Measurements from ENCODE around the gene OLFM1.

Gene OLFM1

DNA sequence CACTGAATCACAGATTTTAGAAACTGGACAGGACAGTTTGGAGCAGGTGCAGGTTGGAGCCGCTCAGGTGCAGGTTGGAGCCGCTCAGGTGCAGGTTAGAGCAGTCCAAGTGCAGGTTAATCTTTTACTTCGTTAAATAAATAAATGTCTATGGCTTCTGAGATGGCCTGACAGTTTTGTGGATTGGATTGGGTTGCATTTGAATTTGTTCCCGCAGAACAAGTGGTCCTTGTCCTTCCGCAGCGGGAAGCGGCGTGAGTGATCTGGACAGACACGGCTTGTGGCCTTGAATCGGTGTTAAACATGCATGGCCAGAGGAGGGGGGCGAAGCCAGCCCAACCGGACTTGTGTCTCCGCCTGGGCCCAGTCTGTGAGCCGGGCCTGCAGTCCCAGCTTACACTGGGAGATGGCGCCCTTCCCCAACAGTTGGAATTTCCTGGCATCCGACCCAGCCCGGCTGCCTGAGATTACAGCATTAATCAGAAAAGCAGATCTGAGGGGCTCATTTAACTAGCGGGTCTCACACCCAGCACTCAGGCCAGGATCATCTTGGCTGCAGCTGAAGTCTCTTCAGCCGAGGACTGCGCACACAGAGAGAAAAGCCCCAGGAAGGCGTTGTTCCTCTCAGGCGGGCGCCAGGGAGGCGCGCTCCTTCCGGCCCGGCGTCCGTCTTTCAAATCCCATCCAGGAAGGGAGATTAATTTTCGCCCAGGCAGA, 1.5 kb upstream of the OLFM1 start:
- TF ChIP-seq, protein P1, sequence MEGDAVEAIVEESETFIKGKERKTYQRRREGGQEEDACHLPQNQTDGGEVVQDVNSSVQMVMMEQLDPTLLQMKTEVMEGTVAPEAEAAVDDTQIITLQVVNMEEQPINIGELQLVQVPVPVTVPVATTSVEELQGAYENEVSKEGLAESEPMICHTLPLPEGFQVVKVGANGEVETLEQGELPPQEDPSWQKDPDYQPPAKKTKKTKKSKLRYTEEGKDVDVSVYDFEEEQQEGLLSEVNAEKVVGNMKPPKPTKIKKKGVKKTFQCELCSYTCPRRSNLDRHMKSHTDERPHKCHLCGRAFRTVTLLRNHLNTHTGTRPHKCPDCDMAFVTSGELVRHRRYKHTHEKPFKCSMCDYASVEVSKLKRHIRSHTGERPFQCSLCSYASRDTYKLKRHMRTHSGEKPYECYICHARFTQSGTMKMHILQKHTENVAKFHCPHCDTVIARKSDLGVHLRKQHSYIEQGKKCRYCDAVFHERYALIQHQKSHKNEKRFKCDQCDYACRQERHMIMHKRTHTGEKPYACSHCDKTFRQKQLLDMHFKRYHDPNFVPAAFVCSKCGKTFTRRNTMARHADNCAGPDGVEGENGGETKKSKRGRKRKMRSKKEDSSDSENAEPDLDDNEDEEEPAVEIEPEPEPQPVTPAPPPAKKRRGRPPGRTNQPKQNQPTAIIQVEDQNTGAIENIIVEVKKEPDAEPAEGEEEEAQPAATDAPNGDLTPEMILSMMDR (IDR thresholded peaks at IDR 0.05) = peak; percentile 96

DNA sequence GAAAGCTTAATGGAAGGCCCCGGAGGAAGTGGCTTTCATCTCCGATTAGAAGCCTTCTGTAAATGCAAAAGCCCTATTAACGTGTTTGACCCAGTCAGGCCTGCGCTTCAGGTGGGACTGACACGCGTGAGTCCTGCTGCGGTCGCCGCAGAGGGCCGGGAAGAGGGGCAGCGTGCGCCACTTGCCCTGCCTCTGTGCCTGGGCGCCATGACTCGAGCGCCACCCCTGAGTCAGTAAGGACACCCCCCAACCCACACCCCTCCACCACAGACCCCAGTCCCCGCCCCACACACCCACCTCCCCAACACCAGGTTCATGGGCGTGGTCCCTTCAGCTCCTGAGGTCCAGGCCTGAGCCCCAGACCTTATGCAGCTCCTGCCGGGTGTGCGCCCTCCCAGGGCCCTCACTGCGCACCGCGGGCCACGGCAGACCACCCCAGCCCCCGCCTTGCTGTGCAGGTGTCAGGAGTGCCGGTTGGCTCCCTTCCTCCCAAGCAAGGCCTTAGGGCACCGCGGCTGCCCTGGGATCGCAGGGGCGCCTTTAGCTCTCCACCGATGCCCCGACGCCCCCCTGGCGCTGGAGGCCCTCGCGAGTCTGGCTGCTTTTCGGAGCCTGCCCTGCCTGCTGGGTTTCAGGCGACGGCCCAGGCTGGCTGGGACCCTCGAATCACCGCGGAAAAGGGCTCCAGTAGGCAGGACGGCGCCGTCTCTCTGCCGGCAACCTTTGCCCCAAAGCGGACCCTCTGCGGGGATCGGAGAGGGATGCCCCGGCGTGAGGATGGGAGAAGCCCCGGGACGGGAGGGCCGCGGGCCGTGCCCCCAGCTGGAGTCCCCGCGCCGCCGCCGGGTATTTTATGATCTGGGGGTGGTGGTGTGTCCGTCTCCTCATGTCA, 625 bp upstream of the OLFM1 start:
- TF ChIP-seq, protein P1 (IDR thresholded peaks at IDR 0.05) = no peak

DNA sequence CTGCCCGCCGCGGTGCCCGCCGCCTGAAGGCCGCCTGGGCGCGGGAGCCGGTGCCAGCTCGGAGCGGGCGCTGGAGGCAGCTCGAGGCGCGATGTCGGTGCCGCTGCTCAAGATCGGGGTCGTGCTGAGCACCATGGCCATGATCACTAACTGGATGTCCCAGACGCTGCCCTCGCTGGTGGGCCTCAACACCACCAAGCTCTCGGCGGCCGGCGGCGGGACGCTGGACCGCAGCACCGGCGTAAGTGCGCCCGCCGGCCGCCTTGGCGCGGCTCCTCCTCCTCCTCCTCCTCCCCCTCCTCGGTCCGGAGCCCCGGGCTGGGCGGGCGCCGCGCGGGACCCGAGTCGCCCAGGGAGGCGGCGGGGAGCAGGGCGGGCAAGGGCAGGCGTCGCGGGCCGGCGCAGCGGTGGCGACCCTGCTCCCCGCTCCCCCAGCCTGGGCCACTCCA, 455 bp downstream of the OLFM1 start:
- TF ChIP-seq, protein P1 (IDR thresholded peaks at IDR 0.05) = no peak

DNA sequence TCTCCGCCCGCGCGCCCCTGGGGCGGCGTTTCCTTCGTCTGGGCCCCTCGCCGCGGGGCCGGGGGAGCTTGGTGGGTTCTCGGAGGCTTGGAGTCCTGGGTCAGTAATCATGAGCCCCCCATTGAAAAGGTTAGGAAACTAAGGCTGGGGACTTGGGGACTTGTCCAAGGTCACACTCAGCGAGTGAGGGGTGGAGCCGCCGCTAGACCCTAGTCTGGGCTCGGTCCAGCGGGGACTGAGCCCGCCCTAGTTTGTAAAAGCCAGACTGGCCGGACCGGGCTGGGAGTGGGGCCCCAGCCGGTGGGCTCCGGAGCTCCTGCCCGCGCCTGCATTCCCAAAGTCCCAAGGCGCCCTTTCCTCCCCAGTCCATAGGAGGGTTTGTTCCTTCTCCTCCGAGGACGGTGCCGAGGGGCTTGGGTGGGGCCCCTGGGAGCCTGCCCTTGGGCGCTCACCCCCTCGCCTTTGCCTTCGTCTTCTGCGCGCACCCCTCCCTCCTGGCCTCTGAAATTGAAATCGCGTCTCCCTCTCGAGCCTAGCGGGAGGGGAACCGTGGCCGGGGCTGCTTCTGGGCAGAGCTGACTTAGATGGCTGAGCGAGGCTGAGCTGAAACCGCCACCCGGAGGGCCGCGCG, 995 bp downstream of the OLFM1 start:
- TF ChIP-seq, protein P1 (IDR thresholded peaks at IDR 0.05) = no peak

DNA sequence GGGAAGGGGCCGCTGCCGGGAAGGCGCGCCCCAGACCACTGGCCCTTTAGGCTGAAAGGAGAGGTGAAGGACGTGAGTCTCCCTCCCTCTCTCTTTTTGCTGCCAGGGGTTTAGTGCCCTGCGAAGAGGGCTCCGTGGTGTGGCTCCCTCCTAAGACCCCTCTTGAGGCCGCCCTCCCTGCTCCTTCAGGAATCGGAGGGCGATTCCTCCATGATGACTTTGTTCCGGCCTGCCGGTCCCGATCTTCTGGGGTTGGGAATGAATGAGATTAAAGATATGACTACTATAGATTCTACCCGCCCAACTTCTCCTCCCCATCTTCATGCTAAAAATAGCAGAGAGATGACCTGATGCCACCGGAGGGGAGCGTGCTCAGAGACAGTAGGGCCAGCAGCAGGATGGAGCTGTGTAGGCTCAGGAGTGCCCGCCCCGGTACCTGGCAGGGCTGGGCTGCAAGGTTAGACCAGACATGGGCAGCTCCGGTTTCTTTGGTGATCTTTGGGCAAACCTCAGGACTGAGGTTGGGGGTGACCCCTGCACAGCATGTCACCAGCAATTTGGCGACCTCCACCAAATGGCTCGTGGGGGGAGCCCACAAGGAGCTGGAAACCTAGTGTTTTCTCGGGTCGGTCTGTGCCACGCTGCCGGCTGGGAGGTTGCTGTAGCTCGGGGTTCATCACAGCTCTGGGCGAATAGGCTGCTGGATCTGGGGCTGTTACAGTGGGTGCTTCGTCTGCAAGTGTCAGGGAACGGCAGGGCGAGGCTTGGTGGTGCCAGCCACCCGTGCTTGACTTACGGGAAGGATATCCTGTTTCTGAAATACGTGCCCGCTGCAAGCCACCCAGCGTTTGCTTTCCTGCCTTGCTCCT, 1.7 kb downstream of the OLFM1 start:
- TF ChIP-seq, protein P1 (IDR thresholded peaks at IDR 0.05) = no peak

DNA sequence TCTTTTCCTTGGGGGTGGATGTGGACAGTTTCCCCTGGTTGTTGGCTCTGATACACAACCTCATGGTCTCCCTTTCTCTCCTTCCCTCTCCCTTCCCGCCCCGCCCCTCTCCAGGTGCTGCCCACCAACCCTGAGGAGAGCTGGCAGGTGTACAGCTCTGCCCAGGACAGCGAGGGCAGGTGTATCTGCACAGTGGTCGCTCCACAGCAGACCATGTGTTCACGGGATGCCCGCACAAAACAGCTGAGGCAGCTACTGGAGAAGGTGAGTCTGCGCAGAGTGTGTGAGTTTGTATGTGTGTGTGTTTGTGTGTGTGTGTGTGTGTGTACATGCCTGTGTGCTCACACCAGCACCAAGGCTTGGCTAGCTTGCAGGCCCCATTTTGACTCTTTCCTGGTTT, 2.6 kb downstream of the OLFM1 start:
- TF ChIP-seq, protein P1 (IDR thresholded peaks at IDR 0.05) = no peak

DNA sequence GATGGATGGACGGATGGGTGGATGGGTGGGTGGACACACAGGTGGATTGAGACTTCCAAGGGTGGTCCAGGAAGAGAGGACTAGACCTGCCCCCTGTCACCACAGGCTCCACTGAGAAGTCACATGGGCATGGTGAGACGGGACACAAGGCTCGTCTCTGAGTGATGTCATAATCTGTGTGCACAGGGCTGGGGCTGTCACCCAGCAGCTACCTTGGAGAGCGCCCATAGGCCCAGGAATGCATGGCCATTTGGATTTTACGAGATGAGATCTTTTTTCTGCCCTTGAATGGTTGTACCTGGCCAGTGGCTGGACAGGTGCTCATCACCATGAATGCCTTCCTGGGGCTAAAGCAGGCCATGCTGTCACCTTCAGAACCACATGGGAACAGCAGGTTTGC, 3.1 kb downstream of the OLFM1 start:
- TF ChIP-seq, protein P1 (IDR thresholded peaks at IDR 0.05) = no peak

All from LNCAP (cell line).